ENCODE measurements around the gene ZNF22.

Gene ZNF22

DNA sequence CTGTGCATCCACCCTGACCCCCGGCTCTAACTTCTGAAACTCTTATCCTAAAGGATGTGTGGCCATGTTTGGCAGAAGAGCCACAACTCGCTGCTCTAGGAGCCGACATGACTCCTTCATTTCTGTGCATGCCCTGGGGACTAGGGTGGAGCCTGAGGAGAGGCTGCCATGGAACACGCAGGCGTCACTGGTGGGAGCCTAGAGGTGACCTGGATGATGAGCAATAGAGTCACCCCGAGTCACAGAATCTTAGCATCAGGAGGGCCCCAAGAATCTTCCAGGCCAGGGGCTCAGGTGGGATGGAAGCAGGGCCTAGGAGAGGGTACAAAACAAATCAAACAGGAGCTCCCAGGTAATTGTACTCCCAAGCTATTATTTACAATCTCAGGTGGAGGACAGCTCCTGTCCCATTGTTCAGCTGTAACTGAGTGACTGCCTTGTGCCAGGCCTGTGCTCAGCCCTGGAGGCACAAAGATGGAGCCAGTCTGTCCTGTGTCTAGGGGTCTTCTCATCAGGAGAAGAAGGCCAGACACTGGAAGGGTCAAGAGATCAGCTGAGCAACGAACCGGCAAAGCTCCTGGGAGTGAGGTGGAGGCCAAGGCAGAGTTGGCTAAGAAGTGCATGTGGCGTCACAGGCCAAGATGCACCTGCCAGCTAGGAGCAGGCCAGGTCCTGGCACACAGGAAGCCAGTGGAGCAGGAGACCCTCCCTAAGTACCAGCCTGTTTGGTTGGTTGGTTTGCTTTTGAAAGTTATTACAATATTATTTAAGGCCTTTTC lies 5.8 kb upstream of the ZNF22 start:
- in situ Hi-C loops (cut with MboI; ENCODE audit: low sequenced_read_pairs): no loop called here
- no peak overlapping the region for H3K4me3 ChIP-seq
- no peaks in the 10 kb centered on the region for H3K36me3 ChIP-seq (replicated peaks)
- no peaks in the 10 kb centered on the region for H3K9me3 ChIP-seq
- DNase-seq (ENCODE audit: low spot score in 2 of 2): no peak
- no peaks in the 10 kb centered on the region for H3K27me3 ChIP-seq (ENCODE audit: low read depth)
- peaks cover 16% of the 10 kb centered on the region for H3K4me1 ChIP-seq

DNA sequence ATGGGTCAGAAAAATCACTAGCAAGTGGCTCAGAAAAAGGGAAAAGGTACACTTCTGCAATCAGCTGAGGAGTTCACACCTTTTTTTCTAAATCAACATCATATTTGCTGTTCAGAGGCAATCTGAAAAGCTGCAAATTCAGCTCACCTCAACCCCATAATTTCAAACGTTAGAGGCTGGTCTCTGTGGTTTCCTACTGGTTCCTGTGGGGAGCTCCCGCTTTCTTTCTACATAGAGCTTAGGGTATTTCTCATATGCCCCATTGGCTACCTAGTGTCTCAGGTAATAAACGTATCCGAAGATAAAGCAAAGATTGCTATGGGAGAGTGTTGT lies 5.2 kb upstream of the ZNF22 start:
- no peak for DNase-seq (ENCODE audit: low spot score in 2 of 2)
- Histone ChIP-seq H3K4me1 (peaks cover 14% of the 10 kb centered on the region), H3K27me3 (ENCODE audit: low read depth) (no peaks in the 10 kb centered on the region), H3K4me3 (no peak overlapping the region), H3K9me3 (no peaks in the 10 kb centered on the region), H3K36me3 (replicated peaks) (no peaks in the 10 kb centered on the region)
- in situ Hi-C loops (cut with MboI; ENCODE audit: low sequenced_read_pairs): no loop called here

DNA sequence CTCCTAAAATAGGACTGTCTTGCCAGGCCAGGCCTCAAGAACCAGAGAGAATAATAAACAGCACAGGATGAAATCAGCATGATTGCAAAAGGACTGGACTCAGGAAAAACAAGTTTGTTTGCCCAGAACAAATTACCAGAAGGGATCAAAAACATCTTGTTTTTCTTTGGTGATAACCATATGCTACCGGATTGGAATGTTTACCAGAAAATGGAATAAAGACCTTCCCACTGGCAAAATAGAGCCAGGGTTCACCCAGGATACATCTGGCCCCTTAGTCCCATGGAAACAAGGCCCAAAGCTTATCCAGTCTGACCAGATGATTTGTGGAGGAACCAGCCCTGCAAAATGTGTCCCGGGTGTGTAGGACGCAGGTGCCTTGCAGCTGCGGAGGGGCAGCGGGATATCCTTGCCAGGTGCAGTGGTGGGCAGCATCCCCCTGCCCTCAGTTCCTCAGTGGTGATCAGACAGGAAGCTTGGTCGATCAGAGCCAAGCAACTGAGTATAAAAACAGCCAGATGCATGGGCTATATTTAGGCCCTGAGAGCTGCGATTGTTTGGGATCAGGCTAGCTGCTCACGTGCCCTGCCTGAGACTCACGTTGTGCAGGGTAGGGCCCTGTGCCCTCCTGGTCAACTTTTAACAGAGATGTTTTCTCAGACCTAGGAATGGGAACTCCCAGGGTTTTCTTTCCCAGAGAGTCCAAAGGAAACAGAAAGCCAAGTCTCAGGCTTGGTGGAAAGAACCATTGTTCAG lies 4.6 kb upstream of the ZNF22 start:
- Histone ChIP-seq H3K4me3 (no peak overlapping the region), H3K27me3 (ENCODE audit: low read depth) (no peaks in the 10 kb centered on the region), H3K9me3 (no peaks in the 10 kb centered on the region), H3K36me3 (replicated peaks) (no peaks in the 10 kb centered on the region), H3K4me1 (peaks cover 10% of the 10 kb centered on the region)
- DNase-seq (ENCODE audit: low spot score in 2 of 2): no peak
- in situ Hi-C loops (cut with MboI; ENCODE audit: low sequenced_read_pairs): no loop called here

DNA sequence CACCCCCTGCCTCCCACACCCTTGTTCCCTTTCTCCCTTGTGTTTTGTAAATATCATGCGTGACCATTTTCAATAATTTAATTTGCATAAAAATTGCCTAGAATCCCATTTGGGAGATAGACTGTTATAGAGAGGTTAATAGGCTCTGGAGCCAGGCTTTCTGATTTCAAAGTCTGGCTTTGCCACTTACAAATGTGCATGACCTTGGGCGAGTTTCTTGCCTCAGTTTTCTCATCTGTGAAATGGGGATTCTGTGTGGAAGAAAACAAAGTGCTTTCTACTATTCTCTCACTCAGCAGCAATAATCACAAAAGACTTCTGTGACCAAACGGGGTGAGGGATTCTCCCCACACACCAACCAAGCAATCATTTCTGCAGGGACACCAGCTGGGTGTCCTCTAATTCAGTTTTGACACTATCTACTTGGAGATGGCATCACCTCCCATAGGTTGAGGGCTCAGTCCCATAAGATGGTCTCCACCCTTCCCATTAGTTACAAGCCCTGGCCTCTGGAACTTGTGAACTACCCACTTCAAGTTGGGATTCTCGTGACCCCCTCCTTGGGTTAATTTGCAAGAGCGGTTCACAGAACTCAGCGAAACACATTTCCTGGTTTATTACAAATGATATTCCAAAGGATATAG lies 3.5 kb upstream of the ZNF22 start:
- Histone ChIP-seq H3K36me3 (replicated peaks) (no peaks in the 10 kb centered on the region), H3K9me3 (no peaks in the 10 kb centered on the region; the same call in 1 of the 2 replicates), H3K4me1 (peaks cover 13% of the 10 kb centered on the region), H3K27me3 (ENCODE audit: low read depth) (no peaks in the 10 kb centered on the region), H3K4me3 (no peak overlapping the region)
- in situ Hi-C loops (cut with MboI; ENCODE audit: low sequenced_read_pairs): no loop called here
- DNase-seq (ENCODE audit: low spot score in 2 of 2): no peak

DNA sequence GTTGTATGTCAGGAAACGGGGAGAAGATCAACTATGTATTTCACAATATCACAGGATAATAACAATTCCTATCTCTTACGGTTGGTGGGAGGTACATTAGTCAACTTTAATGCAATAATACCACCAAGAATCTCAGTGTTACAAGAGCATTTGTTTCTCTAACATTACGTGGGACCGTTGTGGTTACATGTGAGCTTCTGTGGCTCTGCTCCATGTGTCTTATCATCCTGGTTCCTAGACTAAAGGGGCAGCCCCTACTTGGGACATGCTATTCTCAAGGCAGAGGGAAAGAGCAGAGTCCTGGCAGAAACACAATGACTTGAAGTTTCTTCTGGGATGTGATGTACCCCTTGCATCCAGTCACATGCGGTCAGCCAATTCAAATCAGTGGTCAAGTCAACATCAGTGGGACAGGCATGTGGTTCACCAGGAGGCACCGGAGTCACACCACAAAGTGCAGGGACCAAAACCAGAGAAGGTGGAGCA lies 2.5 kb upstream of the ZNF22 start:
- Histone ChIP-seq H3K4me3 (no peak overlapping the region), H3K27me3 (ENCODE audit: low read depth) (no peaks in the 10 kb centered on the region), H3K36me3 (replicated peaks) (peaks cover 6% of the 10 kb centered on the region), H3K9me3 (peaks cover 4% of the 10 kb centered on the region; the same call in 1 of the 2 replicates), H3K4me1 (peaks cover 13% of the 10 kb centered on the region)
- in situ Hi-C loops (cut with MboI; ENCODE audit: low sequenced_read_pairs): no loop called here
- no peak for DNase-seq (ENCODE audit: low spot score in 2 of 2)

DNA sequence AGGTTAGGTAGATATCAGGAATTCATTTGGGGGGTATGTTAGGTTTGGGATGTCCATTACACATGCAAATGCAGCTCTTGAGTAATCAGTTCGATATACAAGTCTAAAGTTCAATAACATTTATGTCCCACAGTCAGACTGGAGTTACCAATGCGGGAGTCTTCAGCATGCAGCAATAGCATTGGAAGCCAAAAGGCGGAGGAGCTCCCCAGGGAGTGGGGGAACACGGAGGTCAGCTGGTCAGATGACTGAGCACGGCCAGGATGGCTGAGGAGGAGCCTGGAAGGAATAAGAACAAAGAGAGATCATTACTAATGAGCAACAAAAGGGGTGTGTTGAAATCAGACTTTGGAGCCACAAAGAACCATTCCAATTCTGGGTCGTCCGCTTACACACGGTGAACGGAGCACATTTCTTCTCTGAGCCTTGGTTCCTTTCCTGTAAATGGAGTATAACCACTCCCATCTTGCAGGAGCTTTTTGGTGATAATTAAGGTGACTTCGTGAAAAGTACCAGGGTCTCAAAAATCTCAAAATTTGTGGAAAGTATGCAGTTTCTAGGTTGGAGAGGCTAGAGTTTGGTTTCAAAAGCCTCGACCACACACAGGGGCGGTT lies 478 bp upstream of the ZNF22 start:
- peaks cover 17% of the 10 kb centered on the region for H3K36me3 ChIP-seq (replicated peaks)
- H3K4me1 ChIP-seq: peaks cover 13% of the 10 kb centered on the region
- no peak for DNase-seq (ENCODE audit: low spot score in 2 of 2)
- H3K4me3 ChIP-seq: peak overlapping the region; percentile 38
- in situ Hi-C loops (cut with MboI; ENCODE audit: low sequenced_read_pairs): loop anchor here (25.0 kb wide), 1 partner anchor 462 kb away; no protein-coding TSS in a partner anchor
- H3K27me3 ChIP-seq (ENCODE audit: low read depth): no peaks in the 10 kb centered on the region
- peaks cover 4% of the 10 kb centered on the region; the same call in 1 of the 2 replicates for H3K9me3 ChIP-seq

DNA sequence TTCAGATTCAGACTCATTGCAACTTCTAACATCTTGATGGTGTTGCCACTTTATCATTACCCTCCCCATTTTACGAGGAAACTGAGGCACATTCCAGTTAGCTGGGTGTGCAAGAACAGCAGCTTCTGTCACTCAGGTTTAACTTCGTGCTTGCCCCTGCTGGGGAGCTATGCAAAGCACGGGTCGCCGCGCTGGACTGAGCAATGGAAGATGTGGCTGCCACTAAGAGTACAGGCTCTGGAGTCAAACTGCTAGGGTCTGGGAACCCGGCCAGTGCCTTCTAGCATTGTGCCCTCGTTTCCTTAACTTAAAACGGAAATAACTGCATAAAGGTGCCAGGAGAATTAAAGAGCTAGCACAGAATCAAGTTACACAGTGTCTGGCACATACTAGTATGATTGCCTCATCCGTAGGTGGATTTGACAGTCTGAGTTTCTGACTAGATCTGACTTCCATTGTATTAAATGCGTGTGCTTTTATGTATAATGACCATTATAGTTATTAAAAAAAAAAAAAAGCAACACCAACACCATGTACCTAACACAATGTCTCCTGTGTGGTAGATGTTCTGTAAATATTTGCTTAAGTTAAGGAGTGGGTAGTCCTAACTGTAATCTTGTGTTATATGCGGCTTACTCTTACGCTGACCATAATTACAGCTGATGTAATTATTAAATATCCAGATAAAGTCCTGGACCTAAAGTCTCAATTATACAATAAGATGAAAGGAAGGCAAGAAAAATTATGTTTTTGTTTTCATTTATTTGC lies 842 bp downstream of the ZNF22 start:
- Histone ChIP-seq H3K4me1 (peaks cover 13% of the 10 kb centered on the region), H3K36me3 (replicated peaks) (peaks cover 17% of the 10 kb centered on the region), H3K9me3 (peaks cover 4% of the 10 kb centered on the region; the same call in 1 of the 2 replicates), H3K4me3 (peak overlapping the region; percentile 38), H3K27me3 (ENCODE audit: low read depth) (no peaks in the 10 kb centered on the region)
- peak in 1 of 2 experiments; percentile 56 for DNase-seq (ENCODE audit: low spot score in 2 of 2)
- in situ Hi-C loops (cut with MboI; ENCODE audit: low sequenced_read_pairs): loop anchor here (25.0 kb wide), 1 partner anchor 461 kb away; no protein-coding TSS in a partner anchor

DNA sequence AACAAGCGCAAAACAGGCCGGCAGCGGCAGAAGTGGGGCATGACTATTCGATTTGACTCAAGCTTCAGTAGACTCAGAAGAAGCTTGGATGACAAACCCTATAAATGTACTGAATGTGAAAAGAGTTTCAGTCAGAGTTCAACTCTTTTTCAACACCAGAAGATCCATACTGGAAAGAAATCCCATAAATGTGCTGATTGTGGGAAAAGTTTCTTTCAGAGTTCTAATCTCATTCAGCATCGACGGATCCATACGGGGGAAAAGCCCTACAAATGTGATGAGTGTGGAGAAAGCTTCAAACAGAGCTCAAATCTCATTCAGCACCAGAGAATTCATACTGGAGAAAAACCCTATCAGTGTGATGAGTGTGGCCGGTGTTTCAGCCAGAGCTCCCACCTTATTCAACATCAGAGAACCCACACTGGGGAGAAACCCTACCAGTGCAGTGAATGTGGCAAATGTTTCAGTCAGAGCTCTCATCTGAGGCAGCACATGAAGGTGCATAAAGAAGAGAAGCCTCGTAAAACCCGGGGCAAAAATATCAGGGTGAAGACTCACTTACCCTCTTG lies 2.8 kb downstream of the ZNF22 start:
- no peak for DNase-seq (ENCODE audit: low spot score in 2 of 2)
- Histone ChIP-seq H3K9me3 (peaks cover 4% of the 10 kb centered on the region; the same call in 1 of the 2 replicates), H3K4me3 (no peak overlapping the region), H3K4me1 (peaks cover 14% of the 10 kb centered on the region), H3K36me3 (replicated peaks) (peaks cover 17% of the 10 kb centered on the region), H3K27me3 (ENCODE audit: low read depth) (no peaks in the 10 kb centered on the region)
- in situ Hi-C loops (cut with MboI; ENCODE audit: low sequenced_read_pairs): loop anchor here (25.0 kb wide), 1 partner anchor 459 kb away; no protein-coding TSS in a partner anchor

DNA sequence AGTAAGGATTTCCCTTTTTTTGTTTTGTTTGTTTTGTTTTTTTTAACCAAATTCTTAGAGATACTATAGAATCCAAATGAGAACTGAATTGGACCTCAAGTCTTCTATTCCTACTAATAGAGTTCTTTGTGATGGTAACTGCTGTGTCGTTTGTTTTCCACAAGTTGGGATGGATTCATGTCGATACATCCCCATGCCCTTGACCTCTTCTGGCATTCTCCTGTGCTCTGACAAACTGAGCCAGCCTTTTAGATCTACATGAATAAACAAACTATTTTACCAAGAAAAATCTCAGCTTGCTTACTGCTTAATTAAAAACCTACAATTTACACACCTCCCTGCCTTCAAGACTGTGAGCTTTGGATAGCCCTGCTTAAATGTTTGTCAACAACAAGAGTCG lies 3.9 kb downstream of the ZNF22 start:
- H3K9me3 ChIP-seq: peaks cover 4% of the 10 kb centered on the region; the same call in 1 of the 2 replicates
- in situ Hi-C loops (cut with MboI; ENCODE audit: low sequenced_read_pairs): loop anchor here (25.0 kb wide), 1 partner anchor 458 kb away; no protein-coding TSS in a partner anchor
- H3K36me3 ChIP-seq (replicated peaks): peaks cover 17% of the 10 kb centered on the region
- no peak overlapping the region for H3K4me3 ChIP-seq
- peaks cover 14% of the 10 kb centered on the region for H3K4me1 ChIP-seq
- no peaks in the 10 kb centered on the region for H3K27me3 ChIP-seq (ENCODE audit: low read depth)
- DNase-seq (ENCODE audit: low spot score in 2 of 2): no peak

DNA sequence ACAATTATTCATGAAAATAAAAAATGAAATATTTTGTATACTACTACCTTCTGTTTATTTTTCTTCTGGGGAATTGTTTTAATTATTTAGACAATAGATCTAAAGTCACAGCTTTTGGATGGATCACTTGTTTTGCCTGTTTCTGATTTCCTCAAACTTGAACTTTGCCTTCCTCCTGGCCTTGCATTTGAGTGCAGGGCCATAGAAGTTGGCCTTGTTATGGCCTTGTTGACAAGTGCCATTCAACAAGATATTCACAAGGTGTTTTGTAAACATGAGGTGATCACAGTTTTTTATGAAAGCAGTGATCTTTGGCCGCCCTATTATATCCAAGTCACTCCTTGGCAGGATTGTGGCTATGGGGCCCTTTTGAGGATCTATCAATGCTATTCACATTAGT lies 4.6 kb downstream of the ZNF22 start:
- Histone ChIP-seq H3K9me3 (peaks cover 4% of the 10 kb centered on the region; the same call in 1 of the 2 replicates), H3K4me3 (no peak overlapping the region), H3K27me3 (ENCODE audit: low read depth) (no peaks in the 10 kb centered on the region), H3K36me3 (replicated peaks) (peaks cover 17% of the 10 kb centered on the region), H3K4me1 (peaks cover 14% of the 10 kb centered on the region)
- DNase-seq (ENCODE audit: low spot score in 2 of 2): no peak
- in situ Hi-C loops (cut with MboI; ENCODE audit: low sequenced_read_pairs): loop anchor here (25.0 kb wide), 1 partner anchor 457 kb away; no protein-coding TSS in a partner anchor

DNA sequence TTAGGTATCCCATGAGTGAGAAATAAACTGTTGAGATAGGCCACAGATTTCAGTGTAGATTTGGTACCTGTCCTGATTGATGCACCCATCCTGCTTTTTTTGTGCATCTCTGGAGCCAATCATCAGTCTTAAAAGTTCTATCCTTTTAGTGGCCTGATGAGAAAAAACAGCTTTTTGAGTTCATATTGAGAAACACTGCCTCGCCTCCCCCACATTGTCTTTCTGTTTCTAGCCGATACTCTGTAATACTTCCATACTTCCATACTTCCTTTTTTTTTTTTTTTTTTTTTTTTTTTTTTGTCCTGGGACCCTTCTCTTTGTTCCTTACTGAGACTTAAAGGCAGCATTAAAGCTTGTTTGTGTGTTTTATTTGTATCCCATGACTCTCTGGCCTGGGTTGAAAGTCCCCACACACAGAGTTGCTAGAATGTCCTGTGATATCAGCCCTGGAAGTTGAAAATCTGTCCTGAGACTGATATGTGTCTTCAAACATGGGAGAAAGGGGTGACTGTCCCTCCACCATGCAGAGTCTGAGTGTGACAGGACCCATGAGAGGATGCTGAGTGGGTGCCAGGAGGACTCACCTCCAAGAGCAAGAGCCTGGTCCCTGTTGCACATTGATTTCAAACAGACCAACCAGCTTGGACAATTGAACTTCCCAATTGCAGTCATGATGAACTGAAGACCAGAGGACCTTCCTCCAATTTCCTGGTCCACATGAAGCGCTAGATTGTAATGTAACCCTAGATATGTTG lies 5.7 kb downstream of the ZNF22 start:
- no peak for DNase-seq (ENCODE audit: low spot score in 2 of 2)

More for the DNA sequence above, 5.7 kb downstream of the ZNF22 start:
- H3K36me3 ChIP-seq (replicated peaks): peaks cover 17% of the 10 kb centered on the region
- H3K9me3 ChIP-seq: peaks cover 4% of the 10 kb centered on the region; the same call in 1 of the 2 replicates
- H3K27me3 ChIP-seq (ENCODE audit: low read depth): no peaks in the 10 kb centered on the region
- H3K4me1 ChIP-seq: peaks cover 7% of the 10 kb centered on the region
- no peak overlapping the region for H3K4me3 ChIP-seq
- in situ Hi-C loops (cut with MboI; ENCODE audit: low sequenced_read_pairs): loop anchor here (25.0 kb wide), 1 partner anchor 456 kb away; no protein-coding TSS in a partner anchor
